Stimulated activated CD8-positive, alpha-beta memory T cell treated with anti-CD3 and anti-CD28 coated beads, Interleukin-4, amount 100 ng/mL, for 1 hour (primary cell): ENCODE data around the gene DCX.

Experiments used
- DNase-seq, 2 donors: peaks; one replicate each; pipeline ENCODE4 v3.0.0-alpha.2; 2020; ENCODE audit warnings: low read depth in 2 of 2, low spot score in 1 of 2

DCX gene

DNA sequence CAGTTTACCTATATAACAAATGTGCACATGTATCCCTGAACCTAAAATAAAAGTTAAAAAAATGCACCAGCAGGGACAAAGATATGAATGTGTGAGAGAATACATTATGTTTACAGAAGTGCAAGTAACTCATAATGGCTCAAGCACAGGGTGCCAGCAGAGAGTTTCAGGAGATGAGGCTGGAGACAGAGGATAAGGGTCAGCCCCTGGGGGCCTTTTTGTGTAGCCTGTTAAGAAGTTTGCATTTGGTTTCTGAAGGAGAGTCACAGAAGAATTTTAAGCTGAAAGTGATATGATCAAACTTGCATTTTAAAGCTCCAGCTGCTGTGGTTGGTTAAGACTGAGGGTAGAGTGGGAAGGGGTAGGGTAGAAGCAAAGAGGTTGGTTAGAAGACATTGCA lies 93.1 kb downstream of the DCX start:
- DNase-seq = no peak

DNA sequence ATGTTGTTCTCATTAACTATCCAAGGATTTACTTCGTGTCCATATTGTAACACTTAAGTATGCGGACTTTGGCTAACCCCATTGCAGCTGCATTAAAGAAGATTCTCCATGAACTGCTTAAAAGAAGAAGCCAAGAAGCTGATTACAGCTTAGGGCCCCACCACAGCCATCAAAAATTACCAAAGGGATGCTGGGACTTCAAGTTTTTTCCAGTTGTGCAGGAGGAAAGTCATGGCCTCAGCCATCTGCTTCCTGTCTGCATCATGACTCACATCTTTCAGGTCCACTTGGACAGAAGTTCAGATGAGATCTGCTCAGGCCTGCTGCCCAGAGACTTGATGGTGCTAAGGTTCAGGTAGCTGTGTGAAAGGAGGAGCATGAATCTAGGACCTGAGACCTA lies 102.9 kb downstream of the DCX start:
- no peak for DNase-seq

DNA sequence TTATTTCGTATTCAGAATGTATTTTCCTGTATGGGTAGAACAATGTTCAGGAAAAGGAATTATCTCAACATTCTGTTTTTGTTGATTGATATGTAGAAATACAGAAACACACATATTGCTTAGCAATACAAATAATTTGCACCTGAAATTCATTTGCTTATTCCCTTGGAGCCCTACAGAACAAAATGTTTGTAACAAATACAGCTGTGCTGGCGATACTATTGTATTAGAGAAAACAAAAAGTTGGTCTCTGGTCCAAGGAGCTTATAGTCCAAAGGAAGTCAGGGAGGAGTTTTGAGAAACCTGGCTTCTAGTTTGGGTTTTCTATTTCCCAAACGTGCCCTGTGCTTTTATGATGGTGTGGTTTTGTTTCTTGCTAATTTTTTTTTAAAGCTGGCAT lies 104.0 kb downstream of the DCX start:
- DNase-seq = no peak

DNA sequence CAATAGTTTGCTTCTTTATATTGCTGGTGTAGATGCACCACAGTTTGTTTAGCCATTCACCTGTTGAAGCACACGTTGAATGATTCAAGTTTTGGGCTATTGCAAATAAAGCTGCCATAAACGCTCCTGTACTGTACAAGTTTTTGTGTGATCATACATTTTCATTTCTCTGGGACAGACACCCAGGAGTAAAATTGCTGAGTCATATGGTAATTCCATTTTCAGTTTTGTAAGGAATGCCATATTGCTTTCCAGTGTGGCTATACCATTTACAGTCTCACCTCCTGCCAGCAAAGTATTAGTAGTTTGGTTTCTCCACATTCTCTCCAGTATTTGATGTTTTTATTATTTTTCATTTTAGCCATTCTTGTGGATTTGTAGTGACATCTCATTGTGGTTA lies 109.7 kb downstream of the DCX start:
- DNase-seq = no peak

DNA sequence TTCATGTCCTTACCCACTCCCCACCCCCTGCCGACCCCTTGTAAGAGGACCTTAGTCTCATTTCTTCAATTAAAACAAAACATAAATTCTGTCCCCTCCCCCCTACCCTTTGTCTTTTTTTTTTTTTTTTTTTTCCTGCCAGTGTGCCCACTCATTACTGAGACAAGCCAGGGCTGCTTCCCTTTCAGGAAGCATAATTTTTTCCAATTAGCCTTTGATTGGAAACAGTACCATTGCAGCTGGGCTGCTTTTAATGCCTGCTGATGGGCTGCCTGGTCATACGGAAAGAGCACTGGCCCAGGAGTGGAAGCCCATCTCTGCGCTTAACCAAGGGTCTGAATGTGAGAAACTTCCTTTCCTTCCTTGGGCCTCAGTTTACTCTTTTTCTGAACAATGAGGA lies 123.2 kb downstream of the DCX start:
- no peak for DNase-seq

DNA sequence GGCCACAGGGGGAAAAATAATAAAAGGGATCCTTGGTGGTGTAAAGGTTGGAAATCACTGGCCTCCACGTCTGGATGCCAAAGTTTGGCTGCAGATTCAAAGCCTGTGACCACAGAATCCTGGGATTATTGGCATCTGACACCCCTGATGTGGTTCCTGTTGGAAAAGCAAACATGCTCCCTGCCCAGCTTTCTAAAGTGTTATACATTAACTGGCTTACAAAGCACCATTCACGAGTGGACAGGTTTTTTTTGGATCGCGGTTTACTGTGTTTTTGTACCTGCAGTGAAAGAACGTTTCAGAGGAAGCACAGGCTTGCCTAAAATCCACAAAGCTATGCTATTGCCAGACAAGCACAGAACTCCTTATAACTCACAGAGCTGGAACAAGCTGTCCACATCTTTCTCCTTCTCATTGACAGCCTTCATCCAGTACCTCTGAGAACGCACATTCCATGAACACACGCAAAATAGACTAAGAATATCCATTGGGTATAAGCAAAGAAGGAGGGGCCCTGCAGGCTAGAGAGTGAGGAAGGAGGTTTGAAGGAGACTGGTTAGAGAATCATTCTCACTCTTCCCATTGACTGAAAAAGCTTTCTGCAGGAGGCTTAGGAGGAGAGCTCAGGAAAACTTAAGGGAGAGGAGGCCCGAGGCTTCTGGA lies 127.2 kb downstream of the DCX start:
- DNase-seq = no peak

DNA sequence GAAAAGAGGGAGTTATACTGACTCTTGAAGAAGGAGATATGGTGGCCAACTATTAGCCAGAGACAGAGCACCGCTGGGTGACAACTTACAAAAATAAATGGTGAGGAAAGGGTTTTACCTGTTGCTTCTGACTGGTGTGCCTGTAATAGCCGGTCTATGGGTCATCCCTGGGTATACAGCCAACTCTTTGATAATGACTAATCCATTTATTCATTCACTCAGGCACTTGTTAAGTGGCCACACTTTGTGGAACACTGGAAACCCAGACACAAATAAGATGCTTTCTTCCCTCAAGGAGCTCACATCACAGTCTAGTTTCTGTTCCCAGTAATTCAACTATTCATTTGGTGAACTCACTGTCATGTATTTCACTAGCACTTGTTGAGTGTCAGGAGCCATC lies 128.5 kb downstream of the DCX start:
- DNase-seq = no peak

DNA sequence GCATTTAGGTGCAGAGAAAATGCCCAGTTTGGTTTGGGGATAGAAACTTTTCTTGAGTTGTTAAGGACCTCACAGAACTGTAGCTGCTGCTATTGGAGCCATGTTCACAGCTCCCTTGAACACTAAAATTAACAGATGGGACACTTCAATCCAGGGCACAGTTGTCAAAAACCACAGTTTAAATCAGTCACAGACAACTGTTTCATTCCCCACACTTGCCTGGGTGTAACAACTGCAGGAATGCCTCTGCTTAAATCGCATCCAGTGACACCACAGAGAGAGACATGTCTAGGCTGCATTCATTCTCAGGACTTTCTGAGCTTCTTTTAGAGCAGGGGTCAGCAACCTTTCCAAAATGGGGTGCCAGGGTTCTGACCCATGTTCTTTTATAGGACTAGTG lies 129.0 kb downstream of the DCX start:
- DNase-seq = no peak

DNA sequence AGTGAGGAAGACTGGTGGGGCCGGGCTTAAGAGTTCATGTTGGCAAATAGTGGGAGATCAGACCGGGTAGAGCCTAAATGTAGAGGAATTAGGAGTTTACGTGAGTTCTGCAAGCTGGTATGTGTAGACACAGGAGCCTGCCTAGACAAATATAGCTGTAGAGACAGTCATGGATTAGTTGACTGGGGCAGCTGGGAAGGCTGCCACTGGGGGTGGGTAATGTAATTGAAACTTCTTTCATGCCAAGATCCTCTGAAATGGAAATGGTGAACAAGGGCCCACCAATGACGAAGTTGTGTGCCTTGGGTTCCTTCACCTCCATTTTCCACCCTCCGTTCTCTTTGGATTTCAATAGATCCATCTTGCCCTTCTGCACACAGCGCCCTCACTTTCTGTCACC lies 129.9 kb downstream of the DCX start:
- DNase-seq = no peak

DNA sequence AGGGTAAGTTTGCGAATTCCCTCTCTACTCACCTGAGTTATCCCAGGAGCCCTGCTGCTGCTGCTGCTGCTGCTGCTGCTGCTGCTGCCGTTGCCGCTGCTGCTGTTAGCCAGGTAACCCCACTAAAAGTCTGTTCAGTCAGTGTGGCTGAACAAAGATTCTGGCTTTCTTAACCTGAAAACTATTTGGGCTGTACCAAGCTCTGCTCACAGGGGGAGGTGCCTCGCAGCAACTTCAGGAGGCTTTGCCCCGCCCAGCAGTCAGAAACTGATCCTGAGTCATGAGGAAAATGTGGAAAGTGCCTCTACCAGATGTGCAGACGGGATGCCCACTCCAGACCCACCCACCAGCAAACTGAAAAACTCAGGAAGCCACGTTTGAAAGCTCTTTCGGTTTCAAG lies 141.7 kb downstream of the DCX start, which contains the start of gene CAPN6:
Gene CAPN6 (minus strand): TSS at position 145 of the 400 bp plus-strand sequence. CDS start 6,547 bp downstream, outside the sequence.
- DNase-seq = no peak

DNA sequence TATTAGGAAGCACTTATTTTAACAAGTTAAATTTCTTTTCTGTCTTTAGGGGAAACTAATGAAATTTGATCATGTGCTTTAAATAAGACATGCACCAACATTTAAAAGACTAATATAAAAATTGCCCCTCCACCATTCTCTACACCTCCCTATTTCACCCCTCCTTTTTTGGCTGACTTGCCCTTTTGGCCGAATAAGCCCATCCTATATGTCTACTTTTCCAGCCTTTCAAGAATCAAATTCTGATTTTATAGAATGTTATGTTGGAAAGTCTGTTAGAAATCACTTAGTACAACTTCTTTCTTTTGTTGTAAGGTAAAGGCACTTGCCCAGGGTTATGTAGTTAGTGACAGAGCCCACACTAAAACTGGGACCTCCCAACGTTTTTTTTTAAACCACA lies 143.5 kb downstream of the DCX start:
- DNase-seq = no peak

DNA sequence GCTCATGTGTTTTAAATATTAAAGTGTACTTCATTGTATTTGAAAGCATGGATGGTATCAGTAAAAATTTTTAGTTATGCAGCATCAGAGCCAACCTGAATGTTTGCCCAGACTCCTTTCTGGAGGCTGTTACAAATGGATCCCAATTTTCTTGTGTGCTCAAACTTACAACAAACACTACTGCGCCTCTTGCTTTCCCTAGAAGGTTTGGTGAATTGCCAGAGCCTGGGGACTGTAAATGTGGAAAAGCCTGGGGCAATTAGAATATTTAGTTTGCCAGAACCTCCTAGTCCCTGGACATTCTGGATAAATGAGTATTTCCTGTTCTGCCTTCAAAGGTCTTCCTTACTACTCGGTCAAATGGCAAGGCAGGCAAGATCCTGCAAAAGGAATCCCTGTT lies 146.5 kb downstream of the DCX start:
- no peak for DNase-seq

DNA sequence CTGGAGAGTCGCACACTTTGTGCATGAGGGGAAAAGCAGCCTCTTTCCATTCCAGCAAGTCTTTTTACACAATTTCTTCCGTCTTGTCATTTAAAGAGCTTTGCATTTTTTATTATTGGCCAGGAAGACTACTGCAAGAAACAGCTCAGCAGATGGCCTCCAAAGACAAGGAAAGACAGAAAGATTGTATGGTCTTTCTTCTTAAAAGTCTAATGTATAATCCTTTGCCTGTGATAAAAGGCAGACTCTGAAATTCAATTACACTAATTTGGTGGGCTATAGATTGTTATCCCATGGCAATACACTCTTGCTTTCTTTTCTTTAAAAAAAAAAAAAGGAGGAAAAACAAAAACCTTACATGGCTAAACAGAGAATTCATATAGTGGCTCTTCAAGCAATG lies 147.6 kb downstream of the DCX start:
- DNase-seq = no peak

DNA sequence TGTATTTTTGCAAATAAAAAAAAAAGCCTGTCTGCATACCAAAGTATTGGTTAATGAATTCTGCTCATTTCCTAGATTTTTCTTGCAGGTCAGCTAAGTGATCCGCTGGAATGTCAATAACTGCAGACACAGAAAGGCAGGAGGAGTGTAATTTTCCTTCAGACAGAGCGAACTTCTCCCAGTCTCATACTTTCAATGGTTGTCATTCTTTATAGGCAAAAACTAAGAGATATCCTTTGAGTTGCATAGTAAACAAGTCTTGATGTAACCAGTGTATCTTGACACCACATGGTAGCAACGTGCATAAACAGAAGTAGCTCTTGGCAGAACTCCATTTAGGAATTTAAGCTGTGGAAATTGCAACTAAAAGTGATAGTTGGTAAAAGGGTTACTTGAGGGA lies 149.9 kb downstream of the DCX start:
- no peak for DNase-seq

DNA sequence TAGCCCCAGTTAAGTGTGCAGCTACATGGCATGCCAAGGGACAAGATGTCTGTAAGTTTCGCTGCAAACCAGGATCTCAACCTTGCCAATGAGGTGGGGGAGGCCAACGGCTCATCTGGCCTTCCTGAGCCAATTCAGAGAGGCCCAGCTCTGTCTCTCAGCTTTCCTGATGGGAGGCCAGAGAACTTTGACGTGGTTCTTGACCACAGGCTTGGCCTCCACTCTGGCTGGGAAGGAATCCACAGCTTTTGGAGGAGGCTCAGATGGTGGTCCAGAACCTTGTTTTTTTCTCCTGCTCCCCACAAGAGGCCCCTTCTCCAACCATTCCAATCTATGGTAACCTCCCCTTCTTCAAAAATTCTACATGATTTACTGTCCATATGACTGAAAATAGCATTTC lies 151.5 kb downstream of the DCX start:
- no peak for DNase-seq

DNA sequence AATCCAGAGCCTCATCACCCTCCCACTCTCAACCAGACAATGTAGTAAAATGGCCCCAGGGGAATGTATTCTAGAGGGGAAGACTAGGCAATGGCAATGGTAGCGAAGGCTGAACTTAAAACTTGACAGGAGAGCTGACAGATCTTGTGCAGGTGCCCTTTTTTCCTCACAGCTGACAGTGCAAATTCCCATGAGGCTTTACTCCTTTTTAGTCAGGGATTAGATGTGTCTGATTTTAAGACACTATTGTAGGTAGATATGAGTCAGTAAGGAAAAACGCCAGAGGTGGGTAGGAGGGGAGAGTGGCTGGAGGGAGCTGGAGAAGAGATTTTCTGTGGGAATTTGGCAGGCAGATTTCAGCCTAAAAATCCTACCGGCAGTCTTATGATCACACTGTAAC lies 152.4 kb downstream of the DCX start:
- DNase-seq = no peak

DNA sequence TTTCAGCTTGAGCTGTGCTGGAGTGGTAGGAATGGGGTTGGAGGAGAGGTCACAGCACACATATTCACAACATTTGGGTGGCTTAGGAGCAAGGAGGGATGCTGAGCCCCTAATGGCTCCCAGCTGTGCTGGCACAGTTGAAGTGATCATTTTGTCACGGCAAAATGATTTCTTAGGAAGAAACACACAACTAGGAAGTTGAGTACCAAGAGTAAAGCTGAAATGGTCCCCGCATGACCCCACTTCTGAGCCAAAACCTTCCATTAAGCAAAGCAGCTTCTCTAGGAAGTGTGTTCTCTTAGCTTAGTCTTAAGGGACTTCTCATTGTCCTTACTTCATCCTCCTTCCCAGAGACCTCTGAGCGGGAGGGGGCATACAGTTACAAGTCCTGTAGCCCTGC lies 154.3 kb downstream of the DCX start:
- no peak for DNase-seq

DNA sequence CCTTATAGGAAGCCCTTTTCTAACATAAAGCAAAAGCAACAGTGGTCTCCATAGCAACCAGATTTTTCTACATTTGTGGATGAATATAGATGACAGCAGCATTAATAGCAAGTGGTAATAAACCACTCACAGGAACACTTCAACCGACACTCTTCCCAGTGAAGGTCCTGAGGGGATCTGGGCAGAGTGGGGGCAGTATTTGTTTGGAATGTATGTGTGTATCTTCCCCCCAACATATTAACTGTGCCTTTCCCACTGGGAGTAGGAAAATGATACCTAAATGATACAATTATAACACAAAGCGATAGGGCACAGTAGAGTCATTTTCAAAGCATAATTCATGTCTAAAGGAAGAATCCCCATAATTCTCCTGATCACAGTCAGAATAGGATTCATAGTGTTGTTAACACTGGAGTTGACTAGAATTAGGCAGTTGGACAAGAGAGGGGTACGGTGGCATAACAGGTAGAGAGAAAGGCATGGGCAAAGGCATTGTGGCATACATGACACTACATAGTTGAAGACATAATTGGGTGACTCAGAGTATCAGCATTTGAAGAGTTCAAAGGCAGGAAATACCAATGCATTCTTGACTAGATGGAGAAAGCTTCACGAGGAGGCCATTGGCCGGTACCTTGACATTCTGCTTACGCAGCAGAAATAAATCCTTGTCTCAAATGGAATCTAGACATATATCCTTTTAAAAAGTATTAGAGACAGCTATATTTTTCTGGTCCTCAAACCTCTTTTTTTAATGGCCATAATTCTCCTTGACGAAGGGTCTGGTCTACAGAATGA lies 156.9 kb downstream of the DCX start:
- DNase-seq = no peak

DNA sequence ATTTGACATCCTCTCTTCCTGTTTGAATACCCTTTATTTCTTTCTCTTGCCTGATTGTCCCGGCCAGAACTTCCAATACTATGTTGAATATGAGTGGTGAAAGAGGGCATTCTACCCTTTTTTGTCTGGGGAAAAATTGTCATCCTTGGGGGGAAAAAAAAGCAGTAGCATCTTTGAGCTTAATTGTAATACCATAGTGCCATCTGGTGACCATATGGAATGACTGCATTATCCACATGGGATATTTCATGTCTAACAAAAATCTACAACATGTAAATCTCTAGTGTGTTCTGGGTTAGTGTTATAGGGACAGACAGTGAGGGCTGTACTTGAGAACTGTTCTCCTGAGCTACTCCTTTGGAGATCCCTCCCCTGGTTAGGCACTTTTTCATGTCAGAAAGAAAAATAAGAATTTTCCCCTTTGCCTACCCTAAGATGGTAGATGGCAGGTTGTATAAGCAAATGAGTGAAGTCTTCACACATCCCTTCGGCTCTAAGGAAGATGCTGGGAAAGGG lies 167.7 kb downstream of the DCX start:
- no peak for DNase-seq
